Measurements from ENCODE around the gene VENTX.
A peak's percentile ranks its signal among the peaks of the same experiment; 100 is the strongest.
"Not testable (repeated sequence)": the region's sequence is repeated elsewhere in the genome, so short reads cannot be mapped to it uniquely, and the experiment has no call there.

VENTX gene

GRCh38 chr10:133254421-133255120, 16.9 kb downstream of the VENTX start:
- no peak for DNase-seq (ENCODE audit: low spot score)

DNA sequence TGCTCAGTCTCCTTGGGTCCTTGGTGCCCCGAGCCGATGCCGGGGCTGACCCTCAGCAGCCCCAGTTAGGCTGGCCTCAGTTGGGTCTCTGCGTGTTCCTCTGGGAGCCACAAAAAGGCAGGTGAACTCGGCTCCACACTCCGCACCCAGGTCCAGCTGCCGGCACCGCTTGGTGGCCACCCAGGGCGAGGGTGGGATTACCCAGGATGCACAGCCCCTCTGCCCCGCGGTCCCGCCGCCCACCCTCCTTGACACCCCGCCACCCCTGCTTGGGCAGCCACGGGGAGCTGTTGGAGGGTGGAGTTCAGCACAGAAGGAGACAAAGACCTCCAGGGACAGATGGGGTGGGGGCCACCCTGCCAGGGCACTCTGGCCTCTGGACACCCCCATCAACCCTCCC, 17.7 kb downstream of the VENTX start:
- DNase-seq (ENCODE audit: low spot score) = no peak

DNA sequence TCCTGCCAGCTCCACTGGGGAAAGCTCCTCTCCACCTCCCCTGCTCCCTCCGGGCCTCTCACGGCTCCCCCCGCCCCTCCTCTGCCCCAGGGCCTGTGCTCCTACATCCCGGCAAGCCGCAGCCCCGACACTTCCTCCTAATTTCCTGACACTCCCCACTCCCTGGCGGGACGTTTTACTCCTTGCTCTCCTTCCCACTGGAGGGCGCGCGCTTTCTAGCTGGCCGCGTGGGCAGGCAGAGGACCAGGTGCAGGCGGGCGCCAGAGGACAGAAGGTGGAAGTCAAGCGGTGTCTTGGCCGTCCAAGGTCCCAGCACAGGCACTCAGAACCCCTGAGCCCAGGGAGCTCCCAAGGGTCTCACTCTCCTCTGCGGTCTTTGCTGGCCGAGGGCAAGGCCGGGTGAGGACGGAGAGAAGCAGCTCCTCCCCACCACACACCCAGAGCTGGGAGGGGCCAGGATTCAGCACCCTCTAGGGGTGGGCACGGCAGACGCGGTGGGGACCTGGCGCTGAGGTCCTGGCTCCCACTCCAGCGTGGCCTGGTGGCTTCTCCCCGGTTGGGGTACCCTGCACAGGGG, 19.9 kb downstream of the VENTX start:
- no peak for DNase-seq (ENCODE audit: low spot score)

- DNase-seq (ENCODE audit: low spot score) = no peak
These were observed 20.6 kb downstream of the VENTX start for GRCh38 chr10:133258066-133258817.

DNA sequence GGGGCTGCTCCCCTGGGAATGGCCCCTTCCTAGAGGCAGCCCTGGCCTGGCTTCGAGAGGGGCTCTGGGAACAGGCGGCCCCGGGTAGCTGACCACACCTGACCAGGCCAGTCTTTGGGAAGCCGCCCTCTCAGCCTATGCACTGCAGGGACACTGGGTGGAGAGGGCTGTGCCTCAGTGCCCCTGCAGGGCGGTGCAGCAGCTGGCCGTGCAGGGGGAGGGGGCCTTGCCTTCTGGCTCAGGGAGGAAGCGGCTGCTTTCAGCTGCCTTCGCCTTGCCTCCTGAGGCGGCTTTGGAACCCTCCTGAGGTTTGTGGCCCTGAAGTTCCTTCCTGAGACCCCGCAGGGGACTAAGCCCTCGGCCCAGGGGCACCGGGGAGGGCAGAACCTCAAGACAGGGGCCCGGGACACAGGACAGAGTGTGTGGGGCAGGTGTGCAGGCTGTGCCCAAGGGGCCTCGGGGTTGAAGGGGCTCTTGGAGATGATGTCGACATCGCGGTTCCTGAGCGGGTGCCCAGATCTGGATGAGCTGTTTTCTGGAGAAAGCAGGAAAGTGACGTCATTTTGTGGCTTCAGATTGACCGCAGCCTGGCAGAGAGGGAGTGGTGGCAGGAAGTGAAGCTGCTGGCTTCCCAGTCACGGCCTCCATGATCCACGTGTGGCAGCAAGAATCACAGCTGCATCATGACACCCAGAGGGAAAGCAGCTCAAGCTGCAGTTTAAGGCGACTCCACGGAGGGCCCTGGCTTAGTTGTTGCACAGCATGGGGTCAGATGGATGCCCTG, 21.4 kb downstream of the VENTX start:
- DNase-seq (ENCODE audit: low spot score) = peak; percentile 34

DNA sequence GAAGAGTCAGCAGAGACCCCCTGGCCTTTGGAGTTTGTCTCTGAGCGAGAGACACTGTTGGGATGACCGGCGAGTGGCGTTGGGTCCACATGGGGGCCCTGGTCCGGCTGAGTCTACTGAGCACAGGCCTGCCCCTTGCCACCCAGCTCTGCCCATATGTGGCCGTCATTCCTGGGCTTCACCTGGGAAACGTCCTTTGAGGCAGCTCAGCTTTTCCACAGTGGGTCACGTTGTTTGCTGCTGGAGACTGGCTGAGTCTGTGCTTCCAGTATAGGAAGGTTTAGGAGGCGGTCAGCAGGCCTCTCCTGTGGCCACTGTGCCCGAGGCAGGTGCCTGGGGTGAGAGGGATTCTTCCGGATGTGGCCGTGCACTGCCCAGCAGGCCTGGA, 21.9 kb downstream of the VENTX start:
- no peak for DNase-seq (ENCODE audit: low spot score)

GRCh38 chr10:133260895-133261725, 23.5 kb downstream of the VENTX start:
- DNase-seq (ENCODE audit: low spot score) = peak; percentile 41

DNA sequence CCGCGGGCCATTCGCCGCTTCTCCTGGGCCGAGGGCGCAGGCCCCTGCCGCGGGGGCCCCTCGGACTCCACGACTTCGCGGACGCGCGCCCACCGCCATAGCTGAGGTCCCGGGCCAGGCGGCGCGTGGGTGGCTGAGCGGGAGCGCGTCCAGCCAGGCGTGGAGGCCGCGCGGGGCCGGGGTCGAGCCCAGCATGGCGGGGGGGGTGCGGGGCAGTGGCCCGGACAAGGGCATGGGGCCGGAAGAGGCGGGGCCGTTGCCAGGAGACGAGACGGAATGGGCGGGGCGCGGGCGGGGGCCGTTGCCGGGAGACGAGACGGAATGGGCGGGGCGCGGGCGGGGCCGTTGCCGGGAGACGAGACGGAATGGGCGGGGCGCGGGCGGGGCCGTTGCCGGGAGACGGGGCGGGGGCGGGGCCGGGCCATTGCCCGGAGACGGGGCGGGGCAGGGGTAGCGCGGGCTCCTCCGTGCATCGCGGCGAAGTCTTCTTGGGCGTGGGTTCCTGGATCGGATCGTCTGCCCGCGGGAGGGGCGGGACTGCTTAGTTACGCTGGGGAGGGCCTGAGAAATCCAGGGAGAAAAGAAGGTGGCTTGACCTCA, 24.2 kb downstream of the VENTX start:
- DNase-seq (ENCODE audit: low spot score) = peak; percentile 74

DNA sequence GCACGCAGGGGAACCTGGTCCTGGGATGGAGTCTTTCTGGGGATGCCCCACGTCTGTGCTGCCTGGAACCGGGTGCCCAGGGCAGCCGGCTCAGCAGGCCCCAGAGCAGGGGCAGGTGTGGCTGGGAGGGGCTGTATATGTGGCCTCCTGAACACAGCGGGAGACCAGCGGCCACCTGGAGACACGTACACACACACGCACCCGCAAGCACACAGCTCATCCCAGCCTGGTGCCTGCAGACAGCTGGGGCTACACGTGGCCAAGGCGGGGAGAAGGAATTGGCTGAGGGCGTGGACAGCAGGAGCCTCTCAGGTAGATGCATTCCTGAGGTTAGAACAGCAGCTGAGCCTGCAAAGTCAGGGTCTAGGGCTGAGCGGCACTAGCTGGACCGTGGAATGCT, 25.0 kb downstream of the VENTX start:
- DNase-seq (ENCODE audit: low spot score) = no peak

- DNase-seq (ENCODE audit: low spot score) = no peak
These were observed 26.0 kb downstream of the VENTX start for GRCh38 chr10:133263674-133264073.

DNA sequence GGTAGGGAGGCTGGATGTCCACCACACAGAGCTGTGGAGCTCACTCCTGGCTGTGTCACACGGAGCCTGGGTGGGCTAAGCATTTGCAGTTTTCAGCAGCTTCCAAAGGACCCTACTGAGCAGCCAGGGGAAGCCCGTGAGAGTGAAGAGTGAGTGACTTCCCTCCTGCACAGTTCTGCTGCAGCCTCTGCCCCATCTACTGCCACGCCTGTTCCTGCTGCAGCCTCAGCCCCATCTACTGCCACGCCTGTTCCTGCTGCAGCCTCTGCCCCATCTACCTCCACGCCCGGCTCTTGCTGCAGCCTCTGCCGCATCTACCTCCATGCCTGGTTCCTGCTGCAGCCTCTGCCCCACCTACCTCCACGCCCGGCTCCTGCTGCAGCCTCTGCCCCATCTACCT, 26.8 kb downstream of the VENTX start:
- DNase-seq (ENCODE audit: low spot score) = no peak

DNA sequence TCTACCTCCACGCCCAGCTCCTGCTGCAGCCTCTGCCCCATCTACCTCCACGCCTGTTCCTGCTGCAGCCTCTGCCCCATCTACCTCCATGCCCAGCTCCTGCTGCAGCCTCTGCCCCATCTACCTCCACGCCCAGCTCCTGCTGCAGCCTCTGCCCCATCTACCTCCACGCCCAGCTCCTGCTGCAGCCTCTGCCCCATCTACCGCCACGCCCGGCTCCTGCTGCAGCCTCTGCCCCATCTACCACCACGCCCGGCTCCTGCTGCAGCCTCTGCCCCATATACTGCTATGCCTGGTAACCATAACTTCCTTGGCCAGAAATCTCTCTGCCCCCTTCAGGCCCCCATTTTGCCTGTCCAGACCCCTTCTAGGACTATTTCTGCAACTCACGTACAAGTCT, 27.4 kb downstream of the VENTX start:
- DNase-seq (ENCODE audit: low spot score) = not testable (repeated sequence)

GRCh38 chr10:133266056-133266795, 28.6 kb downstream of the VENTX start:
- no peak for DNase-seq (ENCODE audit: low spot score)

GRCh38 chr10:133267293-133267692, 29.6 kb downstream of the VENTX start:
- DNase-seq (ENCODE audit: low spot score) = no peak

DNA sequence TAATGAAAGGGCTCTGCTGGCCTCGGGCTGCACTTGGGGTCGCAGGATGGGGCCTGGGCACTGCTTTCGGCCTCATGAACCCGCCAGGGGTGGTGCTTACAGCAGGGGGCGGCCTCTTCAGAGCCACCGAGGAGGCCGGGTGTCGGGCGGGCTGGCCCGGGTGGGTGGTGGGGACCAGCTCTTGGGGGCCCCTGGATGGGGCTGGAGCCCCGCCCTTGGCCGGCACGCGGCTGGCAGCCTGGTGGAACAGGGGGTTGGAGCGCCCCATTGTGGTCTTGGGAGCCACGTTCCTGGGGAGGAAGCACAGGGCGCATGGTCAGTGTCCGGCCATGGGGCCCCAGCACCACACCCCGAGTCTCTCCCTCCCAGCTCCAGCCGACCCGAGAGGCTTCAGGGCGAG, 30.2 kb downstream of the VENTX start:
- no peak for DNase-seq (ENCODE audit: low spot score)

- DNase-seq (ENCODE audit: low spot score) = no peak
These were observed 30.9 kb downstream of the VENTX start for GRCh38 chr10:133268532-133268931.

DNA sequence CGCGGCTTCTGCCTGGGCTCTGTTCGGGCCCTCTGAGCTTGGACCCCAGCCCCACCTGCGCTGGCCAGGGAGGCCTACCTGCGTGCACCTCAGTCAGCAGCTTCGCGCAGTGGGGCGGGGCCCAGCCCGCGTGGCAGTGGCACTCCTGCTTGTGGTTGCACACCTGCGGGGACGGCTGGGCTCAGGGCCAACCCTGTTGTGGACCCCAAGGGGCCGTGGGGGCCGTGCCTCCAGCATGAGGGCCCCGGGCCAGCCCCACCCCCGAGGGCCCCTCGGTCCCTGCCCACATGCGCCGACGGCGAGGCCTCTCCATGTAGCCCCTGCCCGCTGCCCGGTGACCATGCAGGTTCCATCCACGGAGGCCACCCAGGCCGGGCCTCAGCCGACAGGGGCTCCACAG, 31.7 kb downstream of the VENTX start:
- no peak for DNase-seq (ENCODE audit: low spot score)

DNA sequence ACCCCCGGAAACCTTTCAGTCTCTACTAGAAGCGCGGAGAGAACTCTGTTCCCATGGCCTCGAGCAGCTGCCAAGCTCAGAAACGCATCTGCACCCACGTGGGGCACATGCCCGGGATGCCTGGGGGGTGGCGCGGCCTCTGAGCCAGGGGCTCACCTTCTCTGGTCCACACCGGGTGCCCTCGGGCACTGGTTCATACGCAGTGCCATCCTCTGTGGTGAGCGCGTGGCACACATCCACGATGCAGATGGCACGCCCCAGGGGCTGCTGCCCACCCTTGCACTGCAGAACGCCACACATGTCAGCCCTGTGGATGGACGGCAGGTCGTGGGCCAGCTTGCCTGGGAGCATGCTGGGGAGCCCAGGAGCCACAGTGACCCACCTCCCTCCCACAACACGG, 32.5 kb downstream of the VENTX start:
- DNase-seq (ENCODE audit: low spot score) = no peak

DNA sequence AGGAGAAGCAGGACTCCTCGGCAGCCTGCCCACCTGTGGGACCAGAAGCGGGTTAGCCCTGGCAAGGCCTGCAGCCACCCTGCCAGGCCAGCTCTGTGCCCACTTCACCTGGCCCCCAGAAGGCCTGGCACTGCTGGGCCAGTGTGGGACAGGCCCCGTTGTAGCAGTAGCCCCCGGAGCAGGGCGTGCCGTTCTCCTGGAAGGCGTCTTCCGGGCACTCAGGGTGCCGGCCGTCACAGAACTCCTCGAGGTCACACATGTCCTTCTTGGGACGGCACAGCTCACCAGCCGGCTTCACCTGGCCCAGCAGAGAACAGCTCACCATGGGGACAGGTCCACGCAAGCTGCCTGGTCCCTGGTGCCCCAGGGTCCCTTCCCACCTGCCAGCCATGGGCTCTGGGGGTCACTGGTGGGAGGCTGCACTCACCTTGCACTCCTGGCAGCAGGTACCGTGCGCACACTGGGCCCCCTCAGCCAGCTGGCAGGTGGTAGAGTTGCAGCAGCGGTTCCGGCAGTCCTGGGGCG, 33.2 kb downstream of the VENTX start:
- no peak for DNase-seq (ENCODE audit: low spot score)

All from putamen (tissue), 1 donor.